Caco-2 (cell line): Measurements from ENCODE around the gene AFAP1L2. TPM values are rescaled to one million over a fixed set of nuclear protein-coding genes. Genes with fewer than 3 reads are reported as not detected.

Experiments
- BruUV-seq: library from RNA; stranded (reverse); fragments of 400-500 nt; replicated peaks from 2 replicates; lab custom pipeline; 2021; lab: Mats Ljungman, UMichigan
- CTCF ChIA-PET: fragments of 300-600 bp; sonication (Branson Sonifier 250); formaldehyde crosslinking; loops from one replicate; lab custom pipeline; 2022; ENCODE audit warnings: antibody characterized with exemption; lab: Charles Lee
- POLR2A ChIA-PET: fragments of 300-600 bp; sonication (Branson Sonifier 250); formaldehyde crosslinking; loops from one replicate; lab custom pipeline; 2022; ENCODE audit warnings: antibody characterized with exemption; lab: Charles Lee
- DNase-seq, 2 experiments: peaks; one replicate each; pipeline versions ENCODE4 v3.0.0 to v3.0.0-alpha.2; 2020 to 2022
- H3K27me3 ChIP-seq: replicated peaks from 2 replicates; pipeline ENCODE4 v1.6.0; 2011; ENCODE audit warnings: low read length; ENCODE audit not compliant: control insufficient read depth, insufficient read depth
- H3K36me3 ChIP-seq: 2 replicates; pipeline ENCODE4 v1.5.1; 2011; ENCODE audit warnings: low read length; ENCODE audit not compliant: control insufficient read depth, insufficient read depth
- H3K4me1 ChIP-seq: fragments of 250-450 bp; sonication (Bioruptor Pico); 2 replicates; pipeline ENCODE4 v1.5.1; 2020; ENCODE audit warnings: mild to moderate bottlenecking
- H3K4me3 ChIP-seq: 2 replicates; pipeline ENCODE4 v1.5.1; 2011; ENCODE audit warnings: low read depth, mild to moderate bottlenecking, control low read depth, low read length
- H3K9me3 ChIP-seq: fragments of 250-450 bp; sonication (Bioruptor Pico); 2 replicates; pipeline ENCODE4 v1.5.1; 2020; ENCODE audit warnings: mild to moderate bottlenecking, moderate library complexity
- H3K27ac Mint-ChIP-seq: one replicate; pipeline ENCODE4 v1.8.0; 2022; ENCODE audit warnings: mixed read lengths; ENCODE audit not compliant: unreplicated experiment
- H3K27me3 Mint-ChIP-seq: one replicate; pipeline ENCODE4 v1.8.0; 2022; ENCODE audit warnings: mixed read lengths; ENCODE audit not compliant: insufficient read depth, unreplicated experiment
- H3K36me3 Mint-ChIP-seq: one replicate; pipeline ENCODE4 v1.8.0; 2022; ENCODE audit warnings: mild to moderate bottlenecking, mixed read lengths; ENCODE audit not compliant: insufficient read depth, unreplicated experiment
- H3K4me1 Mint-ChIP-seq: one replicate; pipeline ENCODE4 v1.8.0; 2022; ENCODE audit warnings: low read depth, mixed read lengths; ENCODE audit not compliant: unreplicated experiment
- H3K4me3 Mint-ChIP-seq: one replicate; pipeline ENCODE4 v1.8.0; 2022; ENCODE audit warnings: mild to moderate bottlenecking, moderate library complexity, mixed read lengths; ENCODE audit not compliant: unreplicated experiment
- H3K9me3 Mint-ChIP-seq: one replicate; pipeline ENCODE4 v1.8.0; 2022; ENCODE audit warnings: mixed read lengths; ENCODE audit not compliant: unreplicated experiment
- intact Hi-C: fragments of 100-400 bp; cut with micrococcal nuclease; formaldehyde crosslinking; loops from one replicate; pipeline ENCODE4 v1.10.0; 2022; ENCODE audit not compliant: unreplicated experiment
- total RNA-seq: library from RNA; stranded (reverse); gene quantifications from 2 replicates; pipeline ENCODE4 v1.2.3, GENCODE V29; 2022
- TF ChIP-seq, protein P1 (sequence below), 2 experiments: fragments of 200-600 bp in 1 of 2; IDR thresholded peaks; 1 replicate in 1 of 2; 2 replicates in 1 of 2; pipeline versions ENCODE4 v1.5.1 to v1.8.0; 2011 to 2022; ENCODE audit warnings: antibody characterized with exemption in 1 of 2, control low read depth in 1 of 2, inconsistent platforms in 1 of 2, low read depth in 1 of 2, low read length in 1 of 2, mild to moderate bottlenecking in 1 of 2, moderate library complexity in 1 of 2; ENCODE audit not compliant: insufficient read depth in 1 of 2, severe bottlenecking in 1 of 2, unreplicated experiment in 1 of 2

Gene AFAP1L2
- total RNA-seq, 1 experiment from 2014 or later: 2.3 TPM

DNA sequence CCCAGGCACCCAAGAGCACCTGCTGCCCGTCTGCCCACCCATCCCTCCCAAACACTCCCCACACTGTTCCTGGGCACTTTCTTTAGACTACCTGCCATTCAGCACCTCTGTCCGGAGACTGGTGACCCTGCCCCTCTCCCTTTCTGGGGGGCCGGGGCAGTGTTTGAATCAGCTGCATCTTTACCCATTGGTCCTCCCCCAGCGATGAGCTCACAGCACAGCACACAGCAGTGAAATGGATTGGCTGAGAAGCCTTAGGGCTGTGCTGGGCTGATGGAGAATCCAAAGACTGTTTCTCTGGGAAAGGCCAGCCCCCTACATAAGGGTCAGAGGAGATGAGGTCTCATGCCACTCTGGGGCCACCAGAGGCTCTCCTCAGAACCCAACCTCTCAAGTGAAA, 125.0 kb downstream of the AFAP1L2 start:
- H3K27me3 ChIP-seq: no peaks in the 10 kb centered on the region; the same call in 1 of the 2 replicates
- H3K9me3 ChIP-seq: no peaks in the 10 kb centered on the region
- H3K4me3 Mint-ChIP-seq: no peak overlapping the region
- intact Hi-C loops: no loop called here
- no peaks in the 10 kb centered on the region for H3K9me3 Mint-ChIP-seq
- POLR2A ChIA-PET: no interaction called here
- no TSS peak for BruUV-seq
- no peaks in the 10 kb centered on the region for H3K4me1 Mint-ChIP-seq
- CTCF ChIA-PET: no interaction called here
- no peaks in the 10 kb centered on the region for H3K27me3 Mint-ChIP-seq
- no peaks in the 10 kb centered on the region for H3K36me3 ChIP-seq
- TF ChIP-seq, protein P1, sequence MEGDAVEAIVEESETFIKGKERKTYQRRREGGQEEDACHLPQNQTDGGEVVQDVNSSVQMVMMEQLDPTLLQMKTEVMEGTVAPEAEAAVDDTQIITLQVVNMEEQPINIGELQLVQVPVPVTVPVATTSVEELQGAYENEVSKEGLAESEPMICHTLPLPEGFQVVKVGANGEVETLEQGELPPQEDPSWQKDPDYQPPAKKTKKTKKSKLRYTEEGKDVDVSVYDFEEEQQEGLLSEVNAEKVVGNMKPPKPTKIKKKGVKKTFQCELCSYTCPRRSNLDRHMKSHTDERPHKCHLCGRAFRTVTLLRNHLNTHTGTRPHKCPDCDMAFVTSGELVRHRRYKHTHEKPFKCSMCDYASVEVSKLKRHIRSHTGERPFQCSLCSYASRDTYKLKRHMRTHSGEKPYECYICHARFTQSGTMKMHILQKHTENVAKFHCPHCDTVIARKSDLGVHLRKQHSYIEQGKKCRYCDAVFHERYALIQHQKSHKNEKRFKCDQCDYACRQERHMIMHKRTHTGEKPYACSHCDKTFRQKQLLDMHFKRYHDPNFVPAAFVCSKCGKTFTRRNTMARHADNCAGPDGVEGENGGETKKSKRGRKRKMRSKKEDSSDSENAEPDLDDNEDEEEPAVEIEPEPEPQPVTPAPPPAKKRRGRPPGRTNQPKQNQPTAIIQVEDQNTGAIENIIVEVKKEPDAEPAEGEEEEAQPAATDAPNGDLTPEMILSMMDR (IDR thresholded peaks at IDR 0.05; ENCODE audit: insufficient read depth in 1 of 2, low read depth in 1 of 2, low read length in 1 of 2, severe bottlenecking in 1 of 2, unreplicated experiment in 1 of 2): no peak
- H3K36me3 Mint-ChIP-seq: no peaks in the 10 kb centered on the region
- H3K4me1 ChIP-seq: no peaks in the 10 kb centered on the region
- H3K4me3 ChIP-seq: no peak overlapping the region
- no peak overlapping the region for H3K27ac Mint-ChIP-seq
- no peak for DNase-seq

DNA sequence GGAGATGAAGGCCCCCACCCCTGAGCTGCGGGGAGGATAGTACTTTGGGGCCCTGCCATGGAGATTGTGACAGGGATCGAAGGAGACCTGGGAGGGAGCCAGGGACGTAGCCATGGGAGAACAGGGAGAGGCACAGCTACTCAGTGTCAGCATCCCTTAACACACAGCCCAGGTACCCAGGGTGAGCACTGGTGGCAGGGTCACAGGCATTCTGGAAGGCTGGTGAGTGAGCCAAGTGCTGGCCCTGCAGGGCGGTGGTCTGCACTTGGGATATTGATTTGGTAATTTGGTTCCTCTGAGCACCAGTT, 125.5 kb downstream of the AFAP1L2 start:
- intact Hi-C loops: no loop called here
- Mint-ChIP-seq H3K27me3 (no peaks in the 10 kb centered on the region), H3K4me1 (no peaks in the 10 kb centered on the region), H3K27ac (no peak overlapping the region), H3K9me3 (no peaks in the 10 kb centered on the region), H3K36me3 (no peaks in the 10 kb centered on the region), H3K4me3 (no peak overlapping the region)
- no peaks in the 10 kb centered on the region for H3K4me1 ChIP-seq
- DNase-seq: no peak
- TF ChIP-seq, protein P1 (IDR thresholded peaks at IDR 0.05; ENCODE audit: insufficient read depth in 1 of 2, low read depth in 1 of 2, low read length in 1 of 2, severe bottlenecking in 1 of 2, unreplicated experiment in 1 of 2): no peak
- no peak overlapping the region for H3K4me3 ChIP-seq
- POLR2A ChIA-PET: no interaction called here
- H3K27me3 ChIP-seq: no peaks in the 10 kb centered on the region; the same call in 1 of the 2 replicates
- no peaks in the 10 kb centered on the region for H3K36me3 ChIP-seq
- no peaks in the 10 kb centered on the region for H3K9me3 ChIP-seq
- CTCF ChIA-PET: no interaction called here
- no TSS peak for BruUV-seq

DNA sequence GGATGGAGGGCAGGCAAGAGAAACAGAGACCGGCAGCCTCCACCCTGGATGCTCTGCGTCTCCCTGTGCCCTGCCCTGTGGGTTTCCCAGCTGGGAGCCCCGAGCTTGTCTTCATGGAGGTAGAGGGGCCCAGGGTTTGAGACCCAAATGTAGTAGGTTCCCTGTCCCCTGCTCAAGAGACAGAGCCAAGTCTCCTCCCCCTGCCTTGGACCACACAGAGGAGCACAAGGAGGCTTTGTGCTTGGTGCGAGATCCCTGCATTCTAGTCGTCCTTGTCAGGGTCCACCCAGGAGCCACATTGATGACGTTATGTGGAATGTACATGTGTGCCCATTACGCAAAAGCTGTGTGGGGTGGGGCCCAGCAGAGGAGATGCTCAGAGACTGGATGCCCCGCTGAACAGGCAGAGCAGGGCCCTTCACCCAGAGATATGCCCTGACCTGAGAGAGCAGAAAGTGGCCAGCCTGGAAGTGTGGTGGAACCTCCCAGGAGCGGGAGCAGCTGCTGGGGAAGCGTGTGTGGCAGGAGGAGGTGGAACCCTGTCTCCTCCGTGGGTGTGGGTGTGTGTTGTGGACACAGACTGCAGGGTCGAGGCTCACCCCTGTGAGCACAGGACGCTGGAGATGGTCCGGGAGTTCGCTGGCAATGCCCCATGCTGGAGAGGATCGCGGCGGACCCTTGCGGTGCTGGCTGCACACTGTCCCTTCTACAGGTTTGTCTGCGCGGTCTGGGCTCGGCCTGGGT, 126.0 kb downstream of the AFAP1L2 start:
- CTCF ChIA-PET: no interaction called here
- Histone ChIP-seq H3K4me3 (no peak overlapping the region), H3K4me1 (no peaks in the 10 kb centered on the region), H3K36me3 (no peaks in the 10 kb centered on the region), H3K9me3 (no peaks in the 10 kb centered on the region), H3K27me3 (no peaks in the 10 kb centered on the region; the same call in 1 of the 2 replicates)
- no peak for DNase-seq
- intact Hi-C loops: no loop called here
- BruUV-seq: no TSS peak
- peak overlapping the region; percentile 41 for H3K27ac Mint-ChIP-seq
- TF ChIP-seq, protein P1 (IDR thresholded peaks at IDR 0.05; ENCODE audit: insufficient read depth in 1 of 2, low read depth in 1 of 2, low read length in 1 of 2, severe bottlenecking in 1 of 2, unreplicated experiment in 1 of 2): no peak
- H3K4me3 Mint-ChIP-seq: no peak overlapping the region
- H3K27me3 Mint-ChIP-seq: no peaks in the 10 kb centered on the region
- H3K36me3 Mint-ChIP-seq: no peaks in the 10 kb centered on the region
- H3K4me1 Mint-ChIP-seq: no peaks in the 10 kb centered on the region
- H3K9me3 Mint-ChIP-seq: no peaks in the 10 kb centered on the region
- POLR2A ChIA-PET: no interaction called here
